HG02588 (cell line): Measurements from ENCODE around the gene NDUFC2.
"Not testable (repeated sequence)": the region's sequence is repeated elsewhere in the genome, so short reads cannot be mapped to it uniquely, and the experiment has no call there.

Experiments
- ATAC-seq: cut with Tn5 transposase; IDR thresholded peaks from one replicate; pipeline ENCODE4 v1.9.1; 2021; ENCODE audit warnings: mild to moderate bottlenecking, moderate library complexity; ENCODE audit not compliant: unreplicated experiment

Gene NDUFC2

DNA sequence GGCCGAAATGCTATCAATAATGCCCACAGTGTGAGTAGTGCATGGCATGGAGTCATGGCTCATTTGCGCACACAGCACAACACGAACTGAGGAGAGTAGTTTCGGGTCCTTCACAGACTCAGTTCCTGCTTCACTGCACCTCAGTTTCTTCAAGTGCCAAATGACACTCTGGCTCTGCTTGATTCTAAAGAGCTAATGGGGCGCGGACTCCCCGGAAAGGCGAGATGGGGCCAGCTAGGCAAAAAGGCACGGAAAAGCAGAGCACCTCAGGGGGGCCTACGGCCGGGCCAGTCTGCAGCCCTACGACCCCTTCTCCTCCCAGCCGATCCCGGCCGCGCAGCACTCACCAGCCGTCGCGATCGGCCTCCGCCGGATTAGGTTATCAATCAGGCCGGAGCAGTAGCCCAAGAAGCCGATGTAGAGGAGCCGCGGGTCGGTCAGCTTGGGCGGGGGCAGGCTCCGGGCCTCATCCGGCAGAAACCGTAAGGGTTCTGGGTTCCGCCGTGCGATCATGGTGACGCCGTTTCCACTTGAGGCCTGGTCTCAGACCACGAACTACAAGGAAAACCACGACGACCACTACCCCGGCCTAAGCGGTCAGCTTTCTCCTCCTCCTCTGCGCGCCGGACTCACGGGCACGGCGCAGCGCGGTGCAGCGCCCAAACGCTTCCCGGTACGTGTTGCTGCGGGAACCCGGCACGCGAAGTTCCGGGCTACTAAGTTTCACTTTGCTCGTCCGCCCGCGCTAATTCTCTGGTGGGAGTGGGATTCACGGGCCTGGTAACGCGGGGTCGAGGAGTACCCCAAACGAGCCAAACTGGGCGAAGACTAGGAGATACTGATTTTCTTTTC, at the start of gene NDUFC2:
Gene NDUFC2, minus strand, starts transcription at position 631 of the 852 bp plus-strand sequence. Its CDS starts 118 bp downstream, at position 513.
- ATAC-seq = peak; percentile 77

DNA sequence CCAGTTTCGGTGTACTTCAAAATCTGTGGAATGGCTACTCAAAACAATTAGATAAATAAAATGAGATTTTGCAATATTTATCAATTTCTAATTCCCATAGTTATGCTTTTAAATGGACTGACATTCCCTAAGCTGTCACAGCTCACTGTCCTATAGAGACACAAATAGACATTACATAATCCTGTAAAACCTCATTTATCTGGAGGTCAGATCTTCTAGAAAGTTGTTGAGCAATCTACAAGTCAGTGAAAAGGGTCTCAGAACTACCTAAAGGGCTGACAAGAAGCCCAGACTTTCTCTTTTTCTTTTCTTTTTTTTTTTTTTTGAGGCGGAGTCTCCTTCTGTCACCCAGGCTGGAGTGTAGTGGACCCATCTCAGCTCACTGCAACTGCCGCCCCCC, 47.7 kb upstream of the NDUFC2 start:
- no peak for ATAC-seq

DNA sequence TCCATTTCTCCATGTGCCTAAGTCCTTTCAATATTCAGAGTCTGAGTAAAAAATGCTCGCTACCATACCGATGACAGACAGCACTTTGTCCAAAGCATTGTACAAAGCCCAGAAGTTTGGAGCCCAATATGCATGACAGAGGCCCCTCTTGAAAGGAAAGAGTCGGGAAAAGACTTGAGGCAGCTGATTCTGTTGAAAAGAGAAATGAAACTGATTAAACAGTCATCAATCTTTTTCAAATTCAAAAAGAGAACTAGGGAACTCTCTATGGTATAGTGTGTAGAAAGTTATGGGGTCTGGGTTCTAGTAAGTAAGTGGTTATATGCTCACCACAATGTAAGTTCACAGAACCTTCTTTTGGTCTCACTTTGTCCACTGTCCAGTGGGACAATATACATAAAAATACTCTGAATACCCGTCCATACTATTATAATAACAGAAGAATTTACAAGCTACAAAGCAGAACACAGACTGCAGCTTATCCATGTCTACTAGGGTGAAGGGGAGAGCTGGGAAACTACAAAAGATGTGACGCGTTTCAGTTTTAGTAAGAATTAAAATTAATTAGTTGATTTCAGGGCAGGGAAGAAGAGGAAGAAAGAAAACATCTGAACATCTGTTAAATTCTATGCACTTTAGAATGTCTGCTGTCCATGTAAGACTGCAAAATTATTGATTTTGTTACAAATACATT, 33.1 kb upstream of the NDUFC2 start:
- ATAC-seq = peak; percentile 50

DNA sequence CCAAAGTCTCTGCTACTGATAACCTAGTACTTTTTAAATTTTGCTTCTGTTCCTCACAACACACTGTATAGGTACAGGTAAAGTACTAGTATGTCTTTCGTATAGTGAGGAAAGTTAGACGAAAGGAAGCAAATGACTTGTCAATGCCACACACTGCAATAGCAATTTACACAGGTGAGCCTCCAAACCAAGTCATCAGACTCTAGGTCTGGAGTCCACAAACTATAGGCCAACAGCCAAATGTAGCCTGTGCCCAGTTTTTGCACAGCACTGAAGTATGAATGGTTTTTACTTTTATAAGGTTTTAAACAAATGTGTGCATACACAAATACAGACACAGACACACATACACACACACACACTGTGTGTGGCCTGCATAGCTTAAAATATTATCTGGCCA, 31.6 kb upstream of the NDUFC2 start:
- ATAC-seq = no peak

DNA sequence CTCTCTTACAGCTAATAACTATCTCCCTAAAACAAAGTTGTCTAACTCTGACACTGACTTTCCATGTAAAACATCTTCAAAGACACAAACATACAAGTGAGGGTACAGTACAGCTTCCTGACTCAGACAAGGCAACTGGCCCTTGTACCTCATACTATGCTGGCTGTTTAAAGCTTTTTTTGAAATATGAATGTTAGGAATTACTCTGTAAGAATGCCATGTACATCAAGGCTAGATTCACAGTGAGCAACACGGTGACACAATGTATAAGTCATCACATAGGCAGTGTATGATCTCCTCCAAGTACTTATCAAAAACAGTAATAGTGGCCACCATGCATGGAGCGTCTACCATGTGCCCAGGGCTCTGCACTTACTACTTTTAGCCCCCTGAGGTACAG, 31.2 kb upstream of the NDUFC2 start:
- ATAC-seq = no peak

DNA sequence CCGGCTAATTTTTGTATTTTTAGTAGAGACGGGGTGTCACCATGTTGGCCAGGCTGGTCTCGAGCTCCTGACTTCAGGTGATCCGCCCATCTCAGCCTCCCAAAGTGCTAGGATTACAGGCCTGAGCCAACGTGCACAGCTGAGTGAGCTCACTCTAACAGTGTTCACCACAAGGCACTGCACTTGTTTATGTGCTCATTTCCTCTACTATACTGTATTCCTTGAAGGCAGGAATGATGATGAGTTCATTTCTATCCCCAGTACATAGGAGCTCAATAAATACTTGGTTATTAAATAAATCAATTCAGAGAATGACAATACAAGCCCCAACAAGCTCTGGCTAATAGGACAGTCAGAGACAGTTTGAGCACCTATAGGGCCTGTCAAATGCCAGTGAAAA, 30.7 kb upstream of the NDUFC2 start:
- no peak for ATAC-seq

DNA sequence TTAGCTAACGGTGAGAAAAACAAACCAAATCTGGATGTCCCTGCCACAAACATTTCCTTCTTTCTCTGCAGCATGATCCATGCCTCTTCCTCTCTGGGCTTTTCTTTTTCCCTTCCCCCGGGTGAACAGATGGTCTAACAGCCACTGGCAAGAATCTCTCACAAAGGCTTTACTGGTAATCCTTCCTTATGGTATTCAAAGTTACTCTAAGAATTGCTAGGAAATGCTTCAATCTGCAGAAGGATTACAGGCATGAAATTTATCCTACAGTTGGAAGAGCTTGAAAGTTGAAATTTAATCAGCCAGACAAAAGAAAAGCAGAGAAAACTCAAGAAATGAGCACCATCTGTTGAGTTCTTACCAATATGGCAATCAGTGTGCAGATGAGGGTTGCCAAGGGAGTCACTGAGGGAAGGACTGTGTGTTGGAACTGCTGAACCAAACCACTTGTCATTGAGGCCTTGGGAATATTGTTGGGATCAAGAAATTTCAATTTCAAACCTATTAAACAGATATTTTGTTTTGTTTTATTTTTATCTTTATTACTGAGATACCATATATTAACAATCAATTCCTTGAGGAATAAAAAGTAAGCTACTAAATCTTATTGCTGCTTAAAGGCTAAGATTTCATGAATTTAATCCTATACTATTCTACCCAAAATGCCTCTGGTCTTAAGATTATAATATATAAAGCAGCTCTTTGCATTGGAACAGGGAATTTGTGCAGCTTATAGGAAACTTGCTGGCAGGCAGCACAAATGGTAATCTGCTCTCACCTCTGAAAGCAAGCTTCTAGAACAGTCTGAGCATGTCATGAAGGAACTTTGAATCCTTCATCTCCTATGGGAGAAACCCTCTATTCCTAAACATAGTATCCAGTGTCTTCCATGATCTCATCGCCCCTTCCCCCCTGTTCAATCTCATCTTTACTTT, 29.7 kb upstream of the NDUFC2 start:
- ATAC-seq = no peak

DNA sequence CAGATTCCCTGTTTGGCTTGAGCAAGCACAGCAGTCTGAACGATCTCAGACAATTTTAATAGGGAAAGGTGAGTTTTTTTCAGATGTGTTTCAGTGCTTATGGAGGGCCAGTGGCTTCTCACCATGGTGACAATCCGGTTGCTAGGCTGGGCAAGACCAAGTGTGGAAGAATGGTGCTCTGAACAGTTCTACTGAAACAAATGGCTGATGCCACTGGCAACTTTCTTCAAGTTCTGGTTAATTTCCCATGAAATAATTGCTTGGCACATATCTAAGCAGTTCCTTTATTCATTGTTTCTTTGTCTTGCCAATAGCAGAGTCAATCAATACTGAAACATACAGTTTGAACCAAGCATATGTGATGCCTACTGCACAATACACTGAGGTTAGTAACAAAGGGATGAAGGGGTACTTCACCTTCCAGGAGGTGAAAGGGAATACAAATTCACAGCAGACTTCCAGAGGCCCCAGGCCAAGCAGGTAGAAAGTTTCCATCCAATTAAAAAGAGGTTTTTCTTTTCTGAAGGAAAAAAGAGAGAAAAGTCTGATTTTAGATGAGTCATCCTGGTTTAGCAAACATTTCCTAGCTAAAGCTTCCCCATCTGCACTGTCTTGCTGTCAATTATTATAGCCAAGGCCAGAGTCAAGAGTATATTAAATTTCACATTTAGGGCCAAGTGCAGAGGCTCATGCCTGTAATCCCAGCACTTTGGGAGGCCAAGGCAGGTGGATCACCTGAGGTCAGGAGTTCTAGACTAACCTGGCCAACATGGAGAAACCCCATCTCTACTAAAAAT, 21.2 kb upstream of the NDUFC2 start:
- ATAC-seq = no peak

DNA sequence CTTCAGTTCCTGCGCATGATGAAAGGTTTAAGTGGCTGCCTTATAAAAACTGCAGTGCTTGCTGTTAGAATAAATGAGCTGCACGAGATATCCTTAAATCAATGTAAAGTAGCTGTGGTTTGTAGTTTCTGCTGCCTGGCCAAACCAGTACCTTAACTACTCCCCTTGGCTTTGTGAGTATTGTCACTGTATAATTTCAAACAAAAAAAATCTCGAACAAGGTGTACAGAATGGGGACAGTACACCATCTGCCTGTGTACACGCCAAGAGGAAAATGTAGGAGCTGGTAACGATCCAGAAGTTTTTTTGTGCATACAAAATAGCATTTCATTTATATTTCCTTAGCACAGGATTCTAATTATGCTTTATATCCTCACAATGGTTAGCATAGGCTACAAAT, 20.6 kb upstream of the NDUFC2 start:
- ATAC-seq = no peak

DNA sequence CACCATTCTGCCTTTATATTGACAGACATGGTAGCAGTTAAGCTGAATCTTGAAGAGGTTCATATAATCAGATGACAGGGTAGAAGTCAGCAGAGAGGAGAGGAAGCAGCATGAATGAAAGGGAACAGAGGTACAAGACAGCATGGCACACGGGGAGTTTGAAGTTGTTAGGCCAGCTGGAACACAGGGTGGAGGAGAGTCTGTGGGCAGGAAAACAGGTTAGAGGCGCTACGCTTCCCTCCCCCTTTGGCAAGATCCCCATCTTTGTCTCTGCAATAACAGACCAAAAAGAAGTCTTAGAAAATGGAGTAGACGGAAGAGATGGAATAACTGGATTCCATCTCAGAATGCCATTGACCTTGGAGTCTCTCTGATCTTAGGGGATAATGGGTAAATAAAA, 20.0 kb upstream of the NDUFC2 start:
- ATAC-seq = no peak

DNA sequence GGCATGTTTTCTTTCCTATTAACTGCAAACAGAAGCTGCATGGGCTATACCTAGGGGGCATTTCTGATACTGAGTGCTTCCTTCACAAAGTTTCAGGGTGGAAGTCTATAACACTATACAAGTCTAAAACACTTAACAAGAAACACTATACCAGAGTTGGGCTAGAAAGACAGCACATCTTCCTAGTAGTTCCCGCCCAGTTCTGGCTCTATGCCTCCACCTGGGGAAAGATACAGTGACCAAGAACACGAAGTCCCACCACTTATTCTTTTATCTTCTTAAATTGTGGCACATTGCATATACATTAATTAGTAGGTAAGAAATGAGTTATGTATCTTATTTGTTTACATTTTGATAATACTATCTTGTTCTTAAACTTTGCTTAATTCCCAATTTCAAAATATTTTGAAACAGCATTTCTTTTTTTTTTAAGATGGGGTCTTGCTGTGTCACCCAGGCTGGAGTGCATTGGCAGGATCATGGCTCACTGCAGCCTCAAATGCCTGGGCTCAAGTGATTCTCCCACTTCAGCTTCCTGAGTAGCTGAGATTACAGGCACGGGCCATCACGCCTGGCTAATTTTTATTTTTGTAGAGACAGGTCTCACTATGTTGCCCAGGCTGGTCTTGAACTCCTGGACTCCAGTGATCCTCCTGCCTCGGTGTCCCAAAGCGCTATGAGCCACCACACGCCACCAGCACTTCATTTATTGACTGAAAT, 18.2 kb upstream of the NDUFC2 start:
- ATAC-seq = no peak

DNA sequence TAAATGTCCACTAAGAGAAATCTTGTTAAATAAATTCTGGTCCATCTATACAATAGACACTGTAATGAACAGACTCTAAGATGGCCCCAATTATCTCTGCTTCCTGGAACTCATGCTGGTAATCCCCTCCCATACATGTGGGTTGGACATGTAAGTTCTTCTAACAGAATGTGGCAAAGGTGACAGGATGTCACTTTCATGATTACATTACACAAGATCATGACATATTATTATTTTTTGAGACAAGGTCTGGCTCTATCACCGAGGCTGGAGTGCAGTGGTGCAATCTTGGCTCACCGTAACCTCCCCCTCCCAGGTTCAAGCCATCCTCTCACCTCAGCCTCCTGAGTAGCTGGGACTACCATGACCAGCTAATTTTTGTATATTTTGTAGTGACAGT, 14.6 kb upstream of the NDUFC2 start:
- no peak for ATAC-seq

DNA sequence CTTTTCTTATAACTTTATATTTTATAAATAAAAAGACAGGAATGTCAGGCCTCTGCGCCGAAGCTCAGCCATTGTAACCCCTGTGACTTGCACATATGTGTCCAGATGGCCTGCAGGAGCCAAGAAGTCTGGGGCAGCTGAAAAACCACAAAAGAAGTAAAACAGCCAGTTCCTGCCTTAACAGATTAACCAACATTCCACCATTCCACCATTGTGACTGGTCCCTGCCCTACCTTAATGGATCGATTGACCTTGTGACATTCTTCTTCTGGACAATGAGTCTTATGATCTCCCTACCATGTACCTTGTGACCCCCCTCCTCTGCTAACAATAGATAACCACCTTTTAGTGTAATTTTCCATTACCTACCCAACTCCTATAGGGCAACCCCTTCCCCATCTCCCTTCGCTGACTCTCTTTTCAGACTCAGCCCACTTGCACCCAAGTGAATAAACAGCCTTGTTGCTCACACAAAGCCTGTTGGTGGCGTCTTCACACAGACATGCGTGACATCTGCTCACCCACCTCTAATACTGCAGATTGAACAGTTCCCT, 6.9 kb upstream of the NDUFC2 start:
- ATAC-seq = not testable (repeated sequence)

DNA sequence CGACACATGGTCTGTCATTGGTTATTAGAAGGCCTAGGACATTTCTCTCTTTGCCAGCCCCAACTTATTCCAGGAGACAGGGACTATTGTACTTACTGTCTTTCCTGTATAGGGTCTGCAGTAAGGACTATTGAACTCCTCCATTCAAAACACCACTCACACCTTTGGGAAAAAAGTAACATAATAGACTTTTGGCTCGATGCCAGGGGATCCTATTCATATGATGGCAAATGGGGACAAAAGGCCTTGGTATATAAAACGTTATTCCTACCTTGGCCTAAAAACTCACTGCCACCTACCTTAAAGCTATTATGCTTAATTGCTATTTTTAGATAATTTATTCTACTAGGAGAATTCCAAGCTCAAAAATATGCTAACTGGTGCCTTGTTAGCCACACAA, 6.3 kb upstream of the NDUFC2 start:
- ATAC-seq = no peak

DNA sequence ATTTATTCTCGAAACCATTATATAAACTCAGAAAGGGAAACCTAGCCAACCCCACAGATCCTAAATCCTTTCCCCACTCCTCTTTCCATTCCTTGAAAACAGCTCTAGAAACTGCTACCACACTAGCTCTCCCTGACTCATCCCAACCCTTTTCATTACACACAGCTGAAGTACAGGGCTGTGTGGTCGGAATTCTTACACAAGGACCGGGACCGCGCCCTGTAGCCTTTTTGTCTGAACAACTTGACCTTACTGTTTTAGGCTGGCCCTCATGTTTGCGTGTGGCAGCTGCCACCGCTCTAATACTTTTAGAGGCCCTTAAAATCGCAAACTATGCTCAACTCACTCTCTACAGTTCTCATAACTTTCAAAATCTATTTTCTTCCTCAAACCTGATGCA, 4.8 kb upstream of the NDUFC2 start:
- not testable (repeated sequence) for ATAC-seq

DNA sequence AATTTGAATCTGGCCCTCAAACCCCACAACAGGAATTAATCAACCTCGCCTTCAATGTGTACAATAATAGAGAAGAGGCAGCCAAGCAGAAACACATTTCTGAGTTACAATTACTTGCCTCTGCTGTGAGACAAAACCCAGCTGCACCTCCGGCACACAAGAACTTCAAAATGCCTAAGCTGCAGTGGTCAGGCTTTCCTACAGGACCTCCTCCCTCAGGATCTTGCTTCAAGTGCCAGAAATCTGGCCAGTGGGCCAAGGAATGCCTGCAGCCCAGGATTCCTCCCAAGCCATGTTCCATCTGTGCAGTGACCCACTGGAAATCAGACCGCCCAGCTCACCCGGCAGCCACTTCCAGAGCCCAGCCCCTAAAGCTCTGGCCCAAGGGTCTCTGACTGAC, 3.4 kb upstream of the NDUFC2 start:
- no peak for ATAC-seq

DNA sequence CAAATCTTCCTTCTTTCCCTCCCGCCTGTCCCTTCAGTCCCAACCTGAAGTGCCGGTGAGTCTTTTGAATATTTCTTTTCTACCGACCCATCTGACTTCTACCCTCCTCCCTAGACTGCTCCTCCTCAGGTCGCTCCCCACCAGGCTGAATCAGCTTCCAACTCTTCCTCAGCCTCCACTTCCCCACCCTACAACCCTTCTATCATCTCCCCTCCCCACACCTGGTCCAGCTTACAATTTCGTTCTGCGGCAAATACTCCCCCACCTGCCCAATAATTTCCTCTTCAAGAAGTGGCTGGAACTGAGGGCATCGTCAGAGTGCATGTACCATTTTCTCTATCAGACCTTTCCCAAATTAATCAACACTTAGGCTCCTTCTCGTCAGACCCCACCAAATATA, 2.5 kb upstream of the NDUFC2 start:
- no peak for ATAC-seq

DNA sequence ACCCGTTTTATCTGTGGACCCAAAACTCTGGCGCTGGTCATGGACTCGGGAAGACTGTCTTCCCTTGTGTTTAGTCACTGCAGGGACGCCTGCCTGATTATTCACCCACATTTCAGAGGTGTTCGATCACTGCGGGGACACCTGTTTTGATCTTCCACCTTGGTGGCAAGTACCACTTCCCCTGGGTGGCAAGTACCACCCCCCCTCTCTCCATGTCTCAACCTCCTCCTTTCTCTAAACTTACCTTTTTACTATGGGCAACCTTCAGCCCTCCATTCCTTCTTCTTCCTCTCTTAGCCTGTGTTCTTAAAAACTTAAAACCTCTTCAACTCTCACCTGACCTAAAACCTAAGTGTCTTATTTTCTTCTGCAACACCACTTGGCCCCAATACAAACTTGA, 1.9 kb upstream of the NDUFC2 start:
- ATAC-seq = no peak

DNA sequence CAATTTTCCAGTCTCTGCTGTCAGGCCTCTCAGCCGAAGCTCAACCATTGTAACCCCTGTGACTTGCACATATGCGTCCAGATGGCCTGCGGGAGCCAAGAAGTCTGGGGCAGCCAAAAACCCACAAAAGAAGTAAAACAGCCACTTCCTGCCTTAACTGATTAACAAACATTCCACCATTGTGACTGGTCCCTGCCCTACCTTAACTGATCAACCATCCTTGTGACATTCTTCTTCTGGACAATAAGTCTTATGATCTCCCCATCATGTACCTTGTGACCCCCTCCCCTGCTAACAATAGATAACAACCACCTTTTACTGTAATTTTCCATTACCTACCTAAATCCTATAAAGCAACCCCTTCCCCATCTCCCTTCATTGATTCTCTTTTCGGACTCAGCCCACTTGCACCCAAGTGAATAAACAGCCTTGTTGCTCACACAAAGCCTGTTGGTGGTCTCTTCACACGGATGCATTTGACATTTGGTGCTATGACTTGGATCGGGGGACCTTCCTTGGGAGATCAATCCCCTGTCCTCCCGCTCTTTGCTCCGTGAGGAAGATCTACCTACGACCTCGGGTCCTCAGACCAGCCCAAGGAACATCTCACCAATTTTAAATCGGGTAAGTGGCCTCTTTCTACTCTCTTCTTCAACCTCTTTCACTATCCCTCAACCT, 1.3 kb upstream of the NDUFC2 start:
- no peak for ATAC-seq
